Measurements from ENCODE around the gene RNF187. TPM values are rescaled to one million over a fixed set of nuclear protein-coding genes. Genes with fewer than 3 reads are reported as not detected.
A peak's percentile ranks its signal among the peaks of the same experiment; 100 is the strongest.
"Not testable (repeated sequence)": the region's sequence is repeated elsewhere in the genome, so short reads cannot be mapped to it uniquely, and the experiment has no call there.

Gene RNF187
- total and polyA plus RNA-seq, 8 donors: 8.9 to 44.6 (median 27.8) TPM

- WGBS, 5 donors: 3 to 7% (median 4%) methylated on average over 40 to 53 of the region's 56 CpGs
- peak overlapping the region; percentile 13 to 40 (median 21) for H3K4me3 ChIP-seq
- H3K36me3 ChIP-seq: no peaks in the 10 kb centered on the region
- no peak for TF ChIP-seq POLR2A (IDR thresholded peaks at IDR 0.05)
- TF ChIP-seq POLR2AphosphoS5 (IDR thresholded peaks at IDR 0.05): peak in 1 of 3 donors; percentile 3
- H3K27ac ChIP-seq: peak overlapping the region in 3 of 5 donors; percentile 41 to 46 (median 43)
- intact Hi-C loops (cut with DNase I; ENCODE audit: low total_unique reads): no loop called here
- peaks cover 0 to 99% (median 70%) of the 10 kb centered on the region in 3 donors for H3K27me3 ChIP-seq
- H3K4me1 ChIP-seq: peaks cover 9 to 35% (median 28%) of the 10 kb centered on the region in 4 donors
- H3K9me3 ChIP-seq: no peaks in the 10 kb centered on the region
- peak; percentile 27 to 49 for DNase-seq
These were observed 23.4 kb upstream of the RNF187 start for GRCh38 chr1:228463559-228464455.

- no peak for TF ChIP-seq POLR2A (IDR thresholded peaks at IDR 0.05)
- TF ChIP-seq POLR2AphosphoS5 (IDR thresholded peaks at IDR 0.05): no peak
- TF ChIP-seq CTCF (IDR thresholded peaks at IDR 0.05): no peak
- no peak for TF ChIP-seq EP300 (IDR thresholded peaks at IDR 0.05)
- H3K27me3 ChIP-seq: peaks cover 3 to 99% (median 70%) of the 10 kb centered on the region in 3 donors
- H3K4me1 ChIP-seq: peaks cover 9 to 28% (median 21%) of the 10 kb centered on the region in 4 donors
- peak; percentile 50 to 92 for DNase-seq
- H3K9me3 ChIP-seq: no peaks in the 10 kb centered on the region
- intact Hi-C loops (cut with DNase I; ENCODE audit: low total_unique reads): no loop called here
- peak overlapping the region in 3 of 5 donors; percentile 41 to 50 (median 43) for H3K27ac ChIP-seq
- WGBS, 5 donors: 2 to 5% (median 3%) methylated on average over 28 to 33 of the region's 33 CpGs
- no peaks in the 10 kb centered on the region for H3K36me3 ChIP-seq
- peak overlapping the region; percentile 13 to 40 (median 21) for H3K4me3 ChIP-seq
These were observed 22.6 kb upstream of the RNF187 start for GRCh38 chr1:228464487-228464983.

- Histone ChIP-seq H3K36me3 (no peaks in the 10 kb centered on the region), H3K27me3 (peaks cover 4 to 99% (median 71%) of the 10 kb centered on the region in 3 donors), H3K27ac (peak overlapping the region in 2 of 5 donors; percentile 41 to 50), H3K4me1 (peaks cover 9 to 24% (median 17%) of the 10 kb centered on the region in 4 donors), H3K9me3 (no peaks in the 10 kb centered on the region), H3K4me3 (peak overlapping the region in 2 of 4 donors; percentile 18 to 24)
- WGBS, 5 donors: 16 to 34% (median 20%) methylated on average over 13 of the region's 13 CpGs
- no peak for TF ChIP-seq CTCF (IDR thresholded peaks at IDR 0.05)
- TF ChIP-seq EP300 (IDR thresholded peaks at IDR 0.05): no peak
- TF ChIP-seq POLR2A (IDR thresholded peaks at IDR 0.05): no peak
- no peak for TF ChIP-seq POLR2AphosphoS5 (IDR thresholded peaks at IDR 0.05)
- intact Hi-C loops (cut with DNase I; ENCODE audit: low total_unique reads): no loop called here
- DNase-seq: no peak
These were observed 22.0 kb upstream of the RNF187 start for GRCh38 chr1:228465141-228465540.

- TF ChIP-seq POLR2AphosphoS5 (IDR thresholded peaks at IDR 0.05): no peak
- no peak for TF ChIP-seq EP300 (IDR thresholded peaks at IDR 0.05)
- no peak for TF ChIP-seq POLR2A (IDR thresholded peaks at IDR 0.05)
- no peak for TF ChIP-seq CTCF (IDR thresholded peaks at IDR 0.05)
- peak overlapping the region in 1 of 5 donors; percentile 41 for H3K27ac ChIP-seq
- peaks cover 9 to 24% (median 17%) of the 10 kb centered on the region in 4 donors for H3K4me1 ChIP-seq
- H3K27me3 ChIP-seq: peaks cover 4 to 99% (median 76%) of the 10 kb centered on the region in 3 donors
- no peaks in the 10 kb centered on the region for H3K36me3 ChIP-seq
- H3K4me3 ChIP-seq: no peak overlapping the region
- WGBS, 5 donors: 57 to 70% (median 62%) methylated on average over 7 to 8 of the region's 8 CpGs
- intact Hi-C loops (cut with DNase I; ENCODE audit: low total_unique reads): no loop called here
- no peak for DNase-seq
- no peaks in the 10 kb centered on the region for H3K9me3 ChIP-seq
These were observed 21.5 kb upstream of the RNF187 start for GRCh38 chr1:228465571-228466146.

- H3K36me3 ChIP-seq: not testable (repeated sequence)
These were observed 19.0 kb upstream of the RNF187 start for GRCh38 chr1:228468188-228468587.

More at GRCh38 chr1:228468188-228468587, 19.0 kb upstream of the RNF187 start:
- H3K27me3 ChIP-seq: peaks cover 4 to 85% (median 67%) of the 10 kb centered on the region in 3 donors
- intact Hi-C loops (cut with DNase I; ENCODE audit: low total_unique reads); H3K4me3 ChIP-seq; H3K27ac ChIP-seq; H3K9me3 ChIP-seq; DNase-seq: not testable (repeated sequence)
- 71 to 89% (median 76%) methylated on average over 2 of the region's 2 CpGs for WGBS, 5 donors
- peaks cover 8 to 24% (median 17%) of the 10 kb centered on the region in 4 donors for H3K4me1 ChIP-seq

Data from stomach (tissue), 9 donors.